GM23248 (cell line): ENCODE data around the gene ITSN2.
"Not testable (repeated sequence)": the region's sequence is repeated elsewhere in the genome, so short reads cannot be mapped to it uniquely, and the experiment has no call there.

ENCODE experiments used
- EZH2 ChIP-seq: fragments of 200-600 bp; sonication (generic); IDR thresholded peaks from 2 replicates; pipeline ENCODE4 v1.6.1; 2018; ENCODE audit warnings: antibody characterized with exemption, mild to moderate bottlenecking; ENCODE audit not compliant: insufficient read depth, poor library complexity, severe bottlenecking
- EZH2phosphoT487 ChIP-seq: fragments of 200-600 bp; sonication (generic); IDR thresholded peaks from 2 replicates; pipeline ENCODE4 v1.6.1; 2018; ENCODE audit warnings: antibody characterized with exemption, moderate library complexity, mild to moderate bottlenecking, low read depth; ENCODE audit not compliant: insufficient read depth

- TF ChIP-seq EZH2, EZH2phosphoT487: not testable (repeated sequence)
Observed at GRCh38 chr2:24408704-24409103, 48.4 kb upstream of the ITSN2 start.
